ENCODE data around the gene HCCS. TPM values are rescaled to one million over a fixed set of nuclear protein-coding genes. Genes with fewer than 3 reads are reported as not detected.

Gene HCCS
- total RNA-seq, 1 donor from 2014 or later: 39.2 TPM

DNA sequence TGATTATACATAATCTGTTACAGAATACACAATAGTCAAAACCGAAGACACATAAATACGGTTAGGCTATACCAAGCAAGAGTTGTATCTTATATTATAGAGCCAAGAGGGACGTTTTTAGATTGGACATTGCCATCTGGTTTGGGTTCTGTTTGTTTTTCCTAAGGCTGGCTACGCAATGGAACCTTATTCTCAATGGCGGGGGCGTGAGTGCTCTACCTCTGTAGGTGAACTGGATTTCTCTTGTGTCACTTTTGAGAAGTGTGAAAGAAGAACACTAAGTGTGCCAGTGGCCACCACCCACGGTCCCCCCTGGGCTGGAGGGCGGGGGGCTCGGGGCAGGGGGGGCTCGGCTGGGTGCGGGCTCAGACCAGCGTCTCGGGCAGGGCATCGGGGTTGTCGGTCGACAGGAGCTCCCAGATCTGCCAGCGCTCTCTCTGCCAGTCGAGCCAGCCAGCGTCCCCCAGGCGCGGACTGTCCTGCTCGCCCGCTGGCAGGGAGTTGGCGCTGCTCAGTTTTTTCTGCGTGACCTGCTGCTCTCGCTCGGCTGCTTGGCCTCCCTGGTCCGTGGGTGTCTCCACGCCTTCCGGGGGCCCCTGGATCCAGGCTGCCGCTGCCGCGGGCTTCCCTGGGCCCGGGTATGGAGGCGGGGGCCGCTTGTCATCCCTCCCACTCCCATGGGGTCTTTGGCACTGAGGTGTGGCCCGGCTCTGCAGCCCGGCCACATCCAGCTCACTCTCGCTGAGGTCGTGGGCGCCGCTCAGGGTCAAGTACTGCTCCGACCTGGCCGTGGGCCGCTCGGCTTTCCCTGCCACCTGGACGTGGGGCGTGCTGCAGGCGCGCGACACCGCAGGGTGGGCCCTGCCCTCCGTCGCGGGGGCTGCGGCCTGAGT is 27.6 kb downstream of the HCCS start:
- Mint-ChIP-seq H3K36me3 (ENCODE audit: low read depth, unreplicated experiment) (no peaks in the 10 kb centered on the region), H3K4me1 (ENCODE audit: low read depth, unreplicated experiment) (no peaks in the 10 kb centered on the region), H3K27ac (ENCODE audit: unreplicated experiment) (no peak overlapping the region), H3K27me3 (ENCODE audit: low read depth, unreplicated experiment) (no peaks in the 10 kb centered on the region), H3K4me3 (ENCODE audit: unreplicated experiment) (no peak overlapping the region), H3K9me3 (ENCODE audit: unreplicated experiment) (no peaks in the 10 kb centered on the region)
- Histone ChIP-seq H3K4me2 (ENCODE audit: low read length) (peak overlapping the region; percentile 36), H3K27ac (ENCODE audit: low read depth, low read length) (no peak overlapping the region), H3K9me3 (ENCODE audit: insufficient read depth, low read depth, low read length) (no peaks in the 10 kb centered on the region), H3K9ac (ENCODE audit: low read length) (no peak overlapping the region), H4K20me1 (ENCODE audit: insufficient read depth, low read length) (no peaks in the 10 kb centered on the region), H2AFZ (ENCODE audit: low read depth, low read length) (no peak overlapping the region), H3K36me3 (ENCODE audit: insufficient read depth, low read length) (no peaks in the 10 kb centered on the region), H3K79me2 (ENCODE audit: insufficient read depth, low read length) (no peaks in the 10 kb centered on the region), H3K27me3 (ENCODE audit: insufficient read depth, low read length) (no peaks in the 10 kb centered on the region), H3K4me1 (ENCODE audit: insufficient read depth, low read length) (no peaks in the 10 kb centered on the region), H3K4me3 (ENCODE audit: insufficient read depth, low read depth, low read length) (no peak overlapping the region)
- no peak for FAIRE-seq
- TF ChIP-seq, protein P1, sequence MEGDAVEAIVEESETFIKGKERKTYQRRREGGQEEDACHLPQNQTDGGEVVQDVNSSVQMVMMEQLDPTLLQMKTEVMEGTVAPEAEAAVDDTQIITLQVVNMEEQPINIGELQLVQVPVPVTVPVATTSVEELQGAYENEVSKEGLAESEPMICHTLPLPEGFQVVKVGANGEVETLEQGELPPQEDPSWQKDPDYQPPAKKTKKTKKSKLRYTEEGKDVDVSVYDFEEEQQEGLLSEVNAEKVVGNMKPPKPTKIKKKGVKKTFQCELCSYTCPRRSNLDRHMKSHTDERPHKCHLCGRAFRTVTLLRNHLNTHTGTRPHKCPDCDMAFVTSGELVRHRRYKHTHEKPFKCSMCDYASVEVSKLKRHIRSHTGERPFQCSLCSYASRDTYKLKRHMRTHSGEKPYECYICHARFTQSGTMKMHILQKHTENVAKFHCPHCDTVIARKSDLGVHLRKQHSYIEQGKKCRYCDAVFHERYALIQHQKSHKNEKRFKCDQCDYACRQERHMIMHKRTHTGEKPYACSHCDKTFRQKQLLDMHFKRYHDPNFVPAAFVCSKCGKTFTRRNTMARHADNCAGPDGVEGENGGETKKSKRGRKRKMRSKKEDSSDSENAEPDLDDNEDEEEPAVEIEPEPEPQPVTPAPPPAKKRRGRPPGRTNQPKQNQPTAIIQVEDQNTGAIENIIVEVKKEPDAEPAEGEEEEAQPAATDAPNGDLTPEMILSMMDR (IDR thresholded peaks at IDR 0.05; ENCODE audit: insufficient read depth, low read depth, low read length): no peak
- TF ChIP-seq EZH2 (IDR thresholded peaks at IDR 0.05; ENCODE audit: insufficient read depth, low read length): no peak
- DNase-seq (ENCODE audit: low read depth): no peak

DNA sequence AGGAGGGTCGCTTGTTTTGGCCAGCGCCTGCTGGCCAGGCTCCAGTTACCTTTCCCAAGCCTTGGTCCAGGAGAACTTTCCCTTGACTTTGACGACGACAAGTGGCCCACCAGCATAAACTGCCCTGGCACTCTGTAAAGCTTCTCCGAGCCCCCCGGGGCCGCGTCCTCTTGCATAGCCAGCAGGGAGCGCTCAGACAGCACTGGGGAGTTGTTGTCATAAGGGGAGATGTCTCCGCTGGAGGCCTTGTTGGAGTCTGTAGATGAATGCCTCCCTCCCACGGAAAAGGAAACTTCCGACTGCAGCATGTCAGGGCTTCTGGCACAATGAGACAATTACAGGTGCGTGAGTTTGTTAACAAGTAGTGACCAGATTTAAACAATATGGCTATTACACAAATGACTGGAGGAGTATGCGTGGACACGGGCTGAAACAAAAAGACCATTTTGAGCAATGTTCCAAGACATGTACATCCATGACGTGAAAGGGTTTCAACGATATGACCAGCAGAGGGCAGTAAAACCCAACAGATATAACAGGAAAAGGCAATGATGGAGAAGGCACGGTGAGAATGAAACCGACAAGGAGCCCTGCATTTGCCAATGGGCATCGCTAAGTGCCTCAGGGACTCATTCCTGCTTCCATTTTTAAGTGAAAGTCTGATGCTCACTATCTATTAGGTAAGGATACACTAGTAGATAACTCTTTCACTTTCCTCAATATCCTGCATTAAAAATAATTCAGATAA is 33.0 kb downstream of the HCCS start:
- Histone ChIP-seq H3K4me3 (ENCODE audit: insufficient read depth, low read depth, low read length) (no peak overlapping the region), H3K36me3 (ENCODE audit: insufficient read depth, low read length) (no peaks in the 10 kb centered on the region), H3K4me1 (ENCODE audit: insufficient read depth, low read length) (no peaks in the 10 kb centered on the region), H3K27ac (ENCODE audit: low read depth, low read length) (no peak overlapping the region), H3K79me2 (ENCODE audit: insufficient read depth, low read length) (no peaks in the 10 kb centered on the region), H3K4me2 (ENCODE audit: low read length) (peak overlapping the region; percentile 74), H3K27me3 (ENCODE audit: insufficient read depth, low read length) (no peaks in the 10 kb centered on the region), H3K9me3 (ENCODE audit: insufficient read depth, low read depth, low read length) (no peaks in the 10 kb centered on the region), H2AFZ (ENCODE audit: low read depth, low read length) (peak overlapping the region; percentile 66), H3K9ac (ENCODE audit: low read length) (peak overlapping the region; percentile 35), H4K20me1 (ENCODE audit: insufficient read depth, low read length) (no peaks in the 10 kb centered on the region)
- no peaks in the 10 kb centered on the region for H3K4me1 Mint-ChIP-seq (ENCODE audit: low read depth, unreplicated experiment)
- H3K9me3 Mint-ChIP-seq (ENCODE audit: unreplicated experiment): no peaks in the 10 kb centered on the region
- DNase-seq (ENCODE audit: low read depth) (peak; percentile 42), FAIRE-seq (peak; percentile 99)
- no peak for TF ChIP-seq EZH2 (IDR thresholded peaks at IDR 0.05; ENCODE audit: insufficient read depth, low read length)
- TF ChIP-seq, protein P1 (IDR thresholded peaks at IDR 0.05; ENCODE audit: insufficient read depth, low read depth, low read length): peak; percentile 42
- no peak overlapping the region for H3K27ac Mint-ChIP-seq (ENCODE audit: unreplicated experiment)
- no peak overlapping the region for H3K4me3 Mint-ChIP-seq (ENCODE audit: unreplicated experiment)
- no peaks in the 10 kb centered on the region for H3K27me3 Mint-ChIP-seq (ENCODE audit: low read depth, unreplicated experiment)
- H3K36me3 Mint-ChIP-seq (ENCODE audit: low read depth, unreplicated experiment): no peaks in the 10 kb centered on the region

All from astrocyte (in vitro differentiated cells and primary cell).